ENCODE measurements around the gene CD300LD. TPM values are rescaled to one million over a fixed set of nuclear protein-coding genes. Genes with fewer than 3 reads are reported as not detected.
"Not testable (repeated sequence)": the region's sequence is repeated elsewhere in the genome, so short reads cannot be mapped to it uniquely, and the experiment has no call there.

Gene CD300LD
- under 1 TPM in 1 of 5 donors, not detected in 4; 0.47 TPM for total RNA-seq
- total RNA-seq (2013): not detected
- total RNA-seq: 0 to 0.08 (median 0) reads per million in 29 experiments

DNA sequence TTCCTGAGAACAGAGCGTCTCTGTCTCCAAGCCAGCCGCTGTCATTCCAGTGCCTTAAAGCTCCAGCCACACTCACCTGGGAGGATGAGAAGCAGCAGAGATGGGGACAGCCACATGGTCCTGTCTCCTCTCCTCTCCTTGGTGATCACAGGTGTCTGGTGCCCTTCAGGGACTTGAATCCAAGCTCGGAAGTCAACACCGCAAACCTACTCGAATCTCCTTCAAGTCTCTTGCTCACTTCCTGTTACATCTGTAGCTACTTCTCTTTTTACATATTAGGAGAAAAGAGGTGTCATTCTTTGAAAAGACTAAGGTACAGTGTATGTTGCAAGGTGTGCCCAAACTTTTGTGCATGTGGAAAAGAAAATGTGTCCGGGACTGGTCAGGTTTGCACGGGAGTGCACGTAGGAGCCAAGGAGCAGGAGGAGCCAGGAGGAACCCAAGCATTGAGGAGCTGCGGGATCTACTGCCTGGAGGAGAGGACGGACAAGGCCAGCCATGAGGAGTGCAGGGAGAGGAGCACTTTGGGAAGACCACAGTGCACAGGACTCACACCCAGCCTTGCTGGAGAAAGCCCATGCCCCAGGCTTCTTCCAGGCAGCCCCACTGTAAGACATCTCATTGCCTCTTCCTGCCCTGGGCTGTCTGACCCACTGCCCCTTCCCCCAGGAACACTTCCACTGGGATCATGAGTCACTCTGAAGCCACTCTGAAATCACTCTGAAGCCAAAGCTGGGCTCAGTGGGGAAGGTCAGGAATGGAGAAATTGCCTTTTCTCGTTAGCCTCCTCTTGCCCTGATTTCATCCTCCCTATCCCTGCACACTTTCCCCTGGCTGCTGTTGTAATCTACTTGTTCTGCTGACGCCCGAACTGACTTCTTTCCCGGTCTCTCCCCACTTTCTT, at the start of gene CD300LD:
CD300LD (minus strand) TSS at position 197 of the 904 bp plus-strand sequence; CDS start at position 116, 81 bp downstream.
- ChIA-PET CTCF (interaction anchor here in 1 of 2 donors (1.3 kb wide), 1 partner anchor 26 kb away, joined by 3 read pairs; no protein-coding TSS in a partner anchor), POLR2A (interaction anchor here in 1 of 2 donors (0.5 to 0.6 kb wide), 2 partner anchors 13 to 353 kb away, joined by 3 read pairs; no protein-coding TSS in a partner anchor)
- Mint-ChIP-seq H3K9me3 (no peaks in the 10 kb centered on the region), H3K27ac (peak within 1 kb of the TSS in 1 of 2 donors; percentile 40), H3K36me3 (no peaks in the 10 kb centered on the region), H3K4me3 (peak within 1 kb of the TSS in 1 of 3 donors; percentile 56), H3K27me3 (peaks cover 4 to 41% of the 10 kb centered on the region in 2 donors), H3K4me1 (peaks cover 10 to 18% (median 11%) of the 10 kb centered on the region in 3 donors)
- Histone ChIP-seq H3K36me3 (ENCODE audit: control insufficient read depth in 2 of 2, extremely low read depth in 1 of 2, insufficient read depth in 1 of 2, low read length in 1 of 2) (no peaks in the 10 kb centered on the region), H3K4me3 (ENCODE audit: control insufficient read depth in 1 of 2, extremely low read depth in 1 of 2, low read length in 1 of 2) (peak within 1 kb of the TSS in 1 of 2 donors; percentile 41), H3K27ac (ENCODE audit: low read length) (no peak within 1 kb of the TSS), H3K4me1 (ENCODE audit: control insufficient read depth in 1 of 2, extremely low read depth in 1 of 2, insufficient read depth in 2 of 2, low read length in 2 of 2) (peaks cover 7 to 9% of the 10 kb centered on the region in 2 experiments), H3K27me3 (replicated peaks in 1 of 2; ENCODE audit: control insufficient read depth in 2 of 2, extremely low read depth in 1 of 2, insufficient read depth in 2 of 2, low read length in 1 of 2) (peaks cover 0 to 14% of the 10 kb centered on the region in 2 experiments), H3K9me3 (no peaks in the 10 kb centered on the region)
- ATAC-seq (replicated peaks in 1 of 4) (peak in 3 of 4 experiments; percentile 59 to 78 (median 72)), DNase-seq (peak in 3 of 35 experiments; percentile 11 to 21 (median 13))
- WGBS (ENCODE audit: insufficient coverage): 60% methylated on average over 9 of the region's 14 CpGs

DNA sequence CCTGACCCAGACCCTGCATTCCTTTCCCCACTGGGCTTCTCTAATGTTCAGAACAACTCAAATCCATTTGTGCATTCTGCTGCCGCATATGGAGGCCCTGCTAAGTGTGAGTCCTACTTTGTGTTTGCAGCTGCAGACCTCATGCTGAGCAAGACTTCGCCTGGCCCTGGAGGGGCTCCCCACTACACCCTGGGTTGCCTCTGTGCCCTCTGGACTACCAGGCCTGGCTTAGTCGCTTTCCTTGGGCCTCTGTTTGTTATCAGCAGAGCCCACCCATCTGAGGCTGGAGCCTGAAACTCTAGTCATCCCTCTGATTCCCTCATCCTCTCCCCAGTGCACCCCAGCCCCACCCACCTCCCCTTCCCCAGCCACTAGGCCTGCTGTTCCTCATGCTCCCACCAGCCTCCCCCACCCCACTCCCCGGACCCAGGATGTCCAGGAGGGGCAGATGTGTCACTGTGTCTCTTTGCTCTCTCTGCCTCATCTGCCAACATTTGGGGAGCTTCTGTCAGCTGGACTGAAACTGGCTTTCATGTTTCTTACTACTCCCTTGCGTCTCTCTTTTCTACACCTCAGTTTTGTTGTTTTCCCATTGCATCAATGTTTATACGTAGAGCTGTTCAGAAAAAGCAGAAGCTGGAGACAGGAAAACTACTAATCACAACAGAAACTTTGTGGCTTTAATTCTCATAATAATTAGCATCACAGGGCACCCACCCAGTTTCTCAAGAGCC, 49.3 kb upstream of the CD300LD start:
- no peak overlapping the region for H3K4me3 ChIP-seq (ENCODE audit: control insufficient read depth in 1 of 2, extremely low read depth in 1 of 2, low read length in 1 of 2)

DNA sequence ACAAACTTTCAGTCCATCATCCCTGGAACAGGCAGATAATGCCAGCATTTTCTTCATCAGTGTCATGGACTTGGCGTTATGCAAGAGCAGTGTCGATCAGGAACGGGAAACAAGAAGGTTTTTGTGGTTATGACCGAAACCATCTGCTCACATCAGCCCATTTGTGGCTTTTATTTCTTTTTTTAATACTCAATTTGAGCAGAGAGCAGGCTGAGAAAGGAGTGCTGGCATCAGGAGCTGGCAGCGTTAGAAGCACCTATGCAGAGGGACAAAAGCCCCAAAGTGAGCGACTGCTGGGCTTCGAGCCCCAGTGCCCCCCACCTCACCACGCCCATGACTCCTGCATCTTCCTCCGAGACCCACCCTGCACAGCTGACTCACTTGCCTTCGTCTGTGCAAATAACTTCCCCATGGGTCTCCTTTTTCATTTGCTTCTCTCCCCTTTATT, 47.6 kb upstream of the CD300LD start:
- Mint-ChIP-seq H3K27ac (no peak overlapping the region), H3K36me3 (no peaks in the 10 kb centered on the region), H3K4me3 (peak overlapping the region in 1 of 3 donors; percentile 10), H3K27me3 (peaks cover 14 to 35% of the 10 kb centered on the region in 2 donors), H3K9me3 (no peaks in the 10 kb centered on the region), H3K4me1 (peaks cover 9 to 26% (median 11%) of the 10 kb centered on the region in 3 donors)
- Histone ChIP-seq H3K27me3 (replicated peaks in 1 of 2; ENCODE audit: control insufficient read depth in 2 of 2, extremely low read depth in 1 of 2, insufficient read depth in 2 of 2, low read length in 1 of 2) (peaks cover 0 to 46% of the 10 kb centered on the region in 2 experiments), H3K4me3 (ENCODE audit: control insufficient read depth in 1 of 2, extremely low read depth in 1 of 2, low read length in 1 of 2) (no peak overlapping the region), H3K36me3 (ENCODE audit: control insufficient read depth in 2 of 2, extremely low read depth in 1 of 2, insufficient read depth in 1 of 2, low read length in 1 of 2) (no peaks in the 10 kb centered on the region), H3K27ac (ENCODE audit: low read length) (no peak overlapping the region), H3K4me1 (ENCODE audit: control insufficient read depth in 1 of 2, extremely low read depth in 1 of 2, insufficient read depth in 2 of 2, low read length in 2 of 2) (peaks cover 0 to 12% of the 10 kb centered on the region in 2 experiments), H3K9me3 (no peaks in the 10 kb centered on the region)
- 4% methylated on average over 7 of the region's 10 CpGs for WGBS (ENCODE audit: insufficient coverage)
- ChIA-PET POLR2A (no interaction called here), CTCF (no interaction called here)
- ATAC-seq (replicated peaks in 1 of 4): peak in 1 of 4 experiments; percentile 32
- DNase-seq: peak in 2 of 35 experiments; percentile 17 to 28

More for the DNA sequence above, 49.3 kb upstream of the CD300LD start:
- Mint-ChIP-seq H3K27ac (peak overlapping the region in 1 of 2 donors; percentile 25), H3K4me1 (peaks cover 9 to 26% (median 11%) of the 10 kb centered on the region in 3 donors), H3K27me3 (peaks cover 20 to 33% of the 10 kb centered on the region in 2 donors), H3K9me3 (no peaks in the 10 kb centered on the region), H3K36me3 (no peaks in the 10 kb centered on the region), H3K4me3 (no peak overlapping the region)
- no peaks in the 10 kb centered on the region for H3K36me3 ChIP-seq (ENCODE audit: control insufficient read depth in 2 of 2, extremely low read depth in 1 of 2, insufficient read depth in 1 of 2, low read length in 1 of 2)
- peaks cover 0 to 41% of the 10 kb centered on the region in 2 experiments for H3K27me3 ChIP-seq (replicated peaks in 1 of 2; ENCODE audit: control insufficient read depth in 2 of 2, extremely low read depth in 1 of 2, insufficient read depth in 2 of 2, low read length in 1 of 2)
- H3K27ac ChIP-seq (ENCODE audit: low read length): no peak overlapping the region
- ATAC-seq (replicated peaks in 1 of 4) (no peak), DNase-seq (no peak)
- 62% methylated on average over 6 of the region's 6 CpGs for WGBS (ENCODE audit: insufficient coverage)
- no peaks in the 10 kb centered on the region for H3K9me3 ChIP-seq
- H3K4me1 ChIP-seq (ENCODE audit: control insufficient read depth in 1 of 2, extremely low read depth in 1 of 2, insufficient read depth in 2 of 2, low read length in 2 of 2): peaks cover 0 to 12% of the 10 kb centered on the region in 2 experiments
- ChIA-PET POLR2A (no interaction called here), CTCF (no interaction called here)

DNA sequence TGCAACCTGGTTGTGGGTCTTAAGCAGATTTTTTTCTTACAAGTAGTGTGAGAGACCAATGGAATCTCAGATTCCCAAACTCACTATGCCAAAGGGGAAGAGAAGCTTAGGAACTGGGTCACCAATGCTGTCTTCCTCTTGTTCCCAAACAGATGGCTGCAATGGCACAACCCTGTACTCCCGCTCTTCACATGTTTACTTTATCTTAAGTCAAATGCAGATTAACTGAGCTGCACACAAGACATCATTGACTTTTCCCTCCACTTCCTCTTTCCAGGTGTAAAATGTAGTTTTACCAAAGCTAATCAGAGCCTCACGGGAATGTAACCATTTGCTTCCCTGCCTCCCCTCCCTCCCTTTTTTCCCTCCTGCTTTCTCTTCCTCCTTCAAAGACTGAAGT, 45.8 kb upstream of the CD300LD start:
- Mint-ChIP-seq H3K4me1 (peaks cover 9 to 26% (median 11%) of the 10 kb centered on the region in 3 donors), H3K36me3 (no peaks in the 10 kb centered on the region), H3K27ac (no peak overlapping the region), H3K27me3 (peaks cover 12 to 38% of the 10 kb centered on the region in 2 donors), H3K9me3 (no peaks in the 10 kb centered on the region), H3K4me3 (no peak overlapping the region)
- ATAC-seq (replicated peaks in 1 of 4) (no peak), DNase-seq (no peak)
- ChIA-PET CTCF (no interaction called here), POLR2A (no interaction called here)
- no peaks in the 10 kb centered on the region for H3K9me3 ChIP-seq
- no peaks in the 10 kb centered on the region for H3K36me3 ChIP-seq (ENCODE audit: control insufficient read depth in 2 of 2, extremely low read depth in 1 of 2, insufficient read depth in 1 of 2, low read length in 1 of 2)
- H3K27me3 ChIP-seq (replicated peaks in 1 of 2; ENCODE audit: control insufficient read depth in 2 of 2, extremely low read depth in 1 of 2, insufficient read depth in 2 of 2, low read length in 1 of 2): peaks cover 0 to 58% of the 10 kb centered on the region in 2 experiments
- H3K4me1 ChIP-seq (ENCODE audit: control insufficient read depth in 1 of 2, extremely low read depth in 1 of 2, insufficient read depth in 2 of 2, low read length in 2 of 2): peaks cover 0 to 12% of the 10 kb centered on the region in 2 experiments
- H3K27ac ChIP-seq (ENCODE audit: low read length): no peak overlapping the region
- 100% methylated on average over 1 of the region's 2 CpGs for WGBS (ENCODE audit: insufficient coverage)
- H3K4me3 ChIP-seq (ENCODE audit: control insufficient read depth in 1 of 2, extremely low read depth in 1 of 2, low read length in 1 of 2): no peak overlapping the region

DNA sequence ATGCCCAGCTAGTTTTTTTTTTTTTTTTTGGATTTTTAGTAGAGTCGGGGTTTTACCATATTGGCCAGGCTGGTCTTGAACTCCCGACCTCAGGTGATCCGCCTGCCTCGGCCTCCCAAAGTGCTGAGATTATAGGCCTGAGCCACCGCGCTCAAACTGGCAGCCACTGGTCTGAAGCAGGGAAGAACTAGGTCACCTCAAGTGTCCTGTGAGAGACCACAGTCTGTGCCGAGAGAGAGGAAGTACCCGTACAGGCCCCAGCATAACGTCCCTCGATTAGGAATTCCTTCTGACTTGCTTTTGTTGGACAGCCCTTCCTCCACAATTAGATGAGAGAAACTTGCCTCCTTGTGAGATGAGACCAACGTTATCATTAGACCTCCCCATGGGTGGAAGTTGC, 45.2 kb upstream of the CD300LD start:
- POLR2A ChIA-PET: no interaction called here
- Histone ChIP-seq H3K27ac (ENCODE audit: low read length) (no peak overlapping the region), H3K27me3 (replicated peaks in 1 of 2; ENCODE audit: control insufficient read depth in 2 of 2, extremely low read depth in 1 of 2, insufficient read depth in 2 of 2, low read length in 1 of 2) (peaks cover 0 to 61% of the 10 kb centered on the region in 2 experiments), H3K4me1 (ENCODE audit: control insufficient read depth in 1 of 2, extremely low read depth in 1 of 2, insufficient read depth in 2 of 2, low read length in 2 of 2) (peaks cover 0 to 12% of the 10 kb centered on the region in 2 experiments), H3K36me3 (ENCODE audit: control insufficient read depth in 2 of 2, extremely low read depth in 1 of 2, insufficient read depth in 1 of 2, low read length in 1 of 2) (no peaks in the 10 kb centered on the region), H3K4me3 (ENCODE audit: control insufficient read depth in 1 of 2, extremely low read depth in 1 of 2, low read length in 1 of 2) (no peak overlapping the region), H3K9me3 (no peaks in the 10 kb centered on the region)
- CTCF ChIA-PET: no interaction called here
- Mint-ChIP-seq H3K27me3 (peaks cover 12 to 37% of the 10 kb centered on the region in 2 donors), H3K4me3 (no peak overlapping the region), H3K36me3 (no peaks in the 10 kb centered on the region), H3K4me1 (peaks cover 11 to 26% (median 11%) of the 10 kb centered on the region in 3 donors), H3K9me3 (no peaks in the 10 kb centered on the region), H3K27ac (no peak overlapping the region)
- DNase-seq (no peak), ATAC-seq (replicated peaks in 1 of 4) (no peak)
- WGBS (ENCODE audit: insufficient coverage): 71% methylated on average over 7 of the region's 11 CpGs

DNA sequence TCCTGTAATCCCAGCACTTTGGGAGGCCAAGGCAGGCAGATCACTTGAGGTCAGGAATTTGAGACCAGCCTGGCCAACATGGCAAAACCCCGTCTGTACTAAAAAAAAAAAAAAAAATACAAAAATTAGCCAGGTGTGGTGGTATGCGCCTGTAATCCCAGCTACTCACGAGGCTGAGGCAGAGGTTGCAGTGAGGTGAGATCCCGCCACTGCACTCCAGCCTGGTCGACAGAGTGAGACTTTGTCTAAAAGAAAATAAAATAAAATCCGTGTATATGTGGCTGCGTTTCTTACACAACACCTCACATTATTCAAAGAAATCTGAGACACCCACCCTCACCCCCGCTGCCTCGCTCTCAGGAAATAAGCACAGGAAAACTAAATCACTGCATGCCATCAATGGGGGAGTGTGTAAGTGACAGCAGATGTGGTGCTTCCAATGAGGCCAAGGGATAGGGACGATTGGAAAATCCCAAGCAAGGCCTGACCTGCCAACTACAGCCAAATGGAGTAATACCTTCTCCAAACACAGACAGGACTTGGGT, 44.5 kb upstream of the CD300LD start:
- CTCF ChIA-PET; POLR2A ChIA-PET; H3K4me3 Mint-ChIP-seq; ATAC-seq (replicated peaks in 1 of 4); DNase-seq; H3K9me3 Mint-ChIP-seq; H3K36me3 Mint-ChIP-seq; H3K4me3 ChIP-seq (ENCODE audit: control insufficient read depth in 1 of 2, extremely low read depth in 1 of 2, low read length in 1 of 2); H3K9me3 ChIP-seq; H3K36me3 ChIP-seq (ENCODE audit: control insufficient read depth in 2 of 2, extremely low read depth in 1 of 2, insufficient read depth in 1 of 2, low read length in 1 of 2); H3K27ac Mint-ChIP-seq; H3K27ac ChIP-seq (ENCODE audit: low read length): not testable (repeated sequence)
- Histone ChIP-seq H3K27me3 (replicated peaks in 1 of 2; ENCODE audit: control insufficient read depth in 2 of 2, extremely low read depth in 1 of 2, insufficient read depth in 2 of 2, low read length in 1 of 2) (peaks cover 0 to 65% of the 10 kb centered on the region in 2 experiments), H3K4me1 (ENCODE audit: control insufficient read depth in 1 of 2, extremely low read depth in 1 of 2, insufficient read depth in 2 of 2, low read length in 2 of 2) (peaks cover 0 to 12% of the 10 kb centered on the region in 2 experiments)
- peaks cover 13 to 26% (median 17%) of the 10 kb centered on the region in 3 donors for H3K4me1 Mint-ChIP-seq
- WGBS (ENCODE audit: insufficient coverage): no CpG with 5 or more reads among the region's 10 CpGs
- H3K27me3 Mint-ChIP-seq: peaks cover 7 to 32% of the 10 kb centered on the region in 2 donors
